Measurements from ENCODE around the gene WNK1. TPM values are rescaled to one million over a fixed set of nuclear protein-coding genes. Genes with fewer than 3 reads are reported as not detected.

Gene WNK1
- polyA plus RNA-seq, 1 donor from 2014 or later: 25.9 TPM

GRCh38 chr12:867905-868304 is 115.5 kb downstream of the WNK1 start:
- Histone ChIP-seq H2AFZ (ENCODE audit: low read depth, low read length) (no peak overlapping the region), H4K20me1 (ENCODE audit: insufficient read depth) (no peaks in the 10 kb centered on the region), H3K36me3 (ENCODE audit: insufficient read depth, low read length) (peaks cover 7% of the 10 kb centered on the region), H3K9ac (ENCODE audit: low read length) (no peak overlapping the region), H3F3A (ENCODE audit: insufficient read depth, low read length, poor library complexity, severe bottlenecking) (no peaks in the 10 kb centered on the region), H3K4me3 (ENCODE audit: low read length) (no peak overlapping the region), H3K27me3 (ENCODE audit: insufficient read depth, low read depth, low read length) (no peaks in the 10 kb centered on the region), H3K9me2 (ENCODE audit: insufficient read depth, low read length) (no peaks in the 10 kb centered on the region), H3K27ac (ENCODE audit: low read length) (no peak overlapping the region), H3K9me3 (ENCODE audit: low read length) (no peaks in the 10 kb centered on the region), H3K79me2 (replicated peaks; ENCODE audit: insufficient read depth, low read length) (no peaks in the 10 kb centered on the region), H3K4me2 (ENCODE audit: low read length) (no peak overlapping the region)
- TF ChIP-seq EZH2 (IDR thresholded peaks at IDR 0.05; ENCODE audit: borderline replicate concordance, insufficient read depth, low read length, poor library complexity, severe bottlenecking) (no peak), EP300 (conservative IDR thresholded peaks at IDR 0.05; ENCODE audit: poor library complexity, severe bottlenecking) (no peak), MXI1 (conservative IDR thresholded peaks at IDR 0.05; ENCODE audit: poor library complexity, severe bottlenecking) (no peak), SMC3 (conservative IDR thresholded peaks at IDR 0.05; ENCODE audit: poor library complexity) (no peak), REST (IDR thresholded peaks at IDR 0.05; ENCODE audit: borderline replicate concordance) (no peak)

- no peak for TF ChIP-seq EZH2 (IDR thresholded peaks at IDR 0.05; ENCODE audit: borderline replicate concordance, insufficient read depth, low read length, poor library complexity, severe bottlenecking)
- TF ChIP-seq EP300 (conservative IDR thresholded peaks at IDR 0.05; ENCODE audit: poor library complexity, severe bottlenecking): no peak
- no peak for TF ChIP-seq RAD21 (conservative IDR thresholded peaks at IDR 0.05)
- no peak for TF ChIP-seq CTCF (IDR thresholded peaks at IDR 0.05; ENCODE audit: poor library complexity, severe bottlenecking)
- no peak for TF ChIP-seq MXI1 (conservative IDR thresholded peaks at IDR 0.05; ENCODE audit: poor library complexity, severe bottlenecking)
- TF ChIP-seq TAF1 (IDR thresholded peaks at IDR 0.05; ENCODE audit: low read depth): no peak
- no peak for TF ChIP-seq POLR2AphosphoS5 (IDR thresholded peaks at IDR 0.05)
- TF ChIP-seq REST (IDR thresholded peaks at IDR 0.05; ENCODE audit: borderline replicate concordance): no peak
- TF ChIP-seq SMC3 (conservative IDR thresholded peaks at IDR 0.05; ENCODE audit: poor library complexity): no peak
- H3K4me3 ChIP-seq (ENCODE audit: low read length): no peak overlapping the region
- H3F3A ChIP-seq (ENCODE audit: insufficient read depth, low read length, poor library complexity, severe bottlenecking): no peaks in the 10 kb centered on the region
Observed at GRCh38 chr12:868722-869121, 116.3 kb downstream of the WNK1 start.

More at GRCh38 chr12:868722-869121, 116.3 kb downstream of the WNK1 start:
- no peaks in the 10 kb centered on the region for H3K9me3 ChIP-seq (ENCODE audit: low read length)
- H3K27me3 ChIP-seq (ENCODE audit: insufficient read depth, low read depth, low read length): no peaks in the 10 kb centered on the region
- H2AFZ ChIP-seq (ENCODE audit: low read depth, low read length): no peak overlapping the region
- H3K9ac ChIP-seq (ENCODE audit: low read length): no peak overlapping the region
- no peaks in the 10 kb centered on the region for H3K9me2 ChIP-seq (ENCODE audit: insufficient read depth, low read length)
- H3K36me3 ChIP-seq (ENCODE audit: insufficient read depth, low read length): peaks cover 7% of the 10 kb centered on the region
- H3K4me2 ChIP-seq (ENCODE audit: low read length): no peak overlapping the region
- H3K27ac ChIP-seq (ENCODE audit: low read length): no peak overlapping the region
- H3K79me2 ChIP-seq (replicated peaks; ENCODE audit: insufficient read depth, low read length): no peaks in the 10 kb centered on the region
- H4K20me1 ChIP-seq (ENCODE audit: insufficient read depth): no peaks in the 10 kb centered on the region
